A673 (cell line): ENCODE results near the gene PREX1. TPM values are rescaled to one million over a fixed set of nuclear protein-coding genes. Genes with fewer than 3 reads are reported as not detected.

Experiments used
- BruUV-seq: library from RNA; stranded (reverse); fragments of 400-500 nt; replicated peaks from 2 replicates; lab custom pipeline; 2021; lab: Mats Ljungman, UMichigan
- CTCF ChIA-PET: fragments of 300-600 bp; sonication (Branson Sonifier 250); formaldehyde crosslinking; loops from one replicate; lab custom pipeline; 2022; ENCODE audit warnings: antibody characterized with exemption; lab: Charles Lee
- POLR2A ChIA-PET: fragments of 300-600 bp; sonication (Branson Sonifier 250); formaldehyde crosslinking; loops from one replicate; lab custom pipeline; 2022; ENCODE audit warnings: antibody characterized with exemption; ENCODE audit not compliant: low non-redundant PET; lab: Charles Lee
- DNase-seq: peaks from one replicate; pipeline ENCODE4 v3.0.0-alpha.2; 2015; ENCODE audit warnings: low spot score
- H3K27ac ChIP-seq: fragments of 200-600 bp; sonication (generic); 2 replicates; pipeline ENCODE4 v1.5.1; 2016; ENCODE audit warnings: mixed run types, low read depth, mild to moderate bottlenecking, mixed read lengths, antibody characterized with exemption, low read length; ENCODE audit not compliant: poor library complexity, severe bottlenecking
- H3K27me3 ChIP-seq: fragments of 200-600 bp; sonication (generic); replicated peaks from 2 replicates; pipeline ENCODE4 v1.6.1; 2017; ENCODE audit warnings: mixed run types, low read depth, mild to moderate bottlenecking, mixed read lengths, antibody characterized with exemption, low read length; ENCODE audit not compliant: insufficient read depth, poor library complexity
- H3K36me3 ChIP-seq: fragments of 200-600 bp; sonication (generic); 2 replicates; pipeline ENCODE4 v1.6.1; 2016; ENCODE audit warnings: mixed run types, mild to moderate bottlenecking, mixed read lengths, antibody characterized with exemption, low read length; ENCODE audit not compliant: insufficient read depth, poor library complexity, severe bottlenecking
- H3K4me1 ChIP-seq: fragments of 200-600 bp; sonication (generic); 2 replicates; pipeline ENCODE4 v1.6.1; 2017; ENCODE audit warnings: mixed run types, mild to moderate bottlenecking, mixed read lengths, antibody characterized with exemption, low read length; ENCODE audit not compliant: insufficient read depth, poor library complexity, severe bottlenecking
- H3K4me3 ChIP-seq: fragments of 200-600 bp; sonication (generic); 2 replicates; pipeline ENCODE4 v1.5.1; 2016; ENCODE audit warnings: low read depth, mixed run types, mild to moderate bottlenecking, mixed read lengths, low read length; ENCODE audit not compliant: poor library complexity, severe bottlenecking
- H3K9me3 ChIP-seq: fragments of 200-600 bp; sonication (generic); 2 replicates; pipeline ENCODE4 v1.6.1; 2016; ENCODE audit warnings: mixed run types, low read depth, mild to moderate bottlenecking, mixed read lengths, antibody characterized with exemption, low read length; ENCODE audit not compliant: poor library complexity, severe bottlenecking
- CTCF ChIP-seq: fragments of 300-800, 200-600 bp; sonication (generic); conservative IDR thresholded peaks from 2 replicates; pipeline ENCODE4 v1.5.1; 2017; ENCODE audit warnings: low read depth, mild to moderate bottlenecking, antibody characterized with exemption, low read length, moderate library complexity, mixed read lengths
- EZH2 ChIP-seq: fragments of 200-600 bp; sonication (generic); IDR thresholded peaks from 2 replicates; pipeline ENCODE4 v1.6.1; 2017; ENCODE audit warnings: borderline replicate concordance, low read depth, mild to moderate bottlenecking, mixed read lengths, antibody characterized with exemption, low read length; ENCODE audit not compliant: poor library complexity, severe bottlenecking
- intact Hi-C: fragments of 100-400 bp; cut with micrococcal nuclease; formaldehyde crosslinking; loops from one replicate; pipeline ENCODE4 v1.10.0; 2022; ENCODE audit not compliant: unreplicated experiment
- total RNA-seq: library from RNA; stranded (reverse); gene quantifications from 2 replicates; pipeline ENCODE4 v1.2.3, GENCODE V29; 2021

The PREX1 gene
- total RNA-seq, 1 experiment from 2014 or later = 145 TPM

GRCh38 chr20:48738399-48739304 lies 89.1 kb downstream of the PREX1 start:
- Histone ChIP-seq H3K4me1 (no peaks in the 10 kb centered on the region), H3K36me3 (peaks cover 93% of the 10 kb centered on the region), H3K27ac (no peak overlapping the region), H3K27me3 (no peaks in the 10 kb centered on the region), H3K4me3 (no peak overlapping the region), H3K9me3 (no peaks in the 10 kb centered on the region)
- ChIA-PET POLR2A (no interaction called here), CTCF (no interaction called here)
- no peak for DNase-seq
- intact Hi-C loops = no loop called here
- no peak for TF ChIP-seq CTCF
- TF ChIP-seq EZH2 = no peak
- no TSS peak for BruUV-seq

- H3K4me1 ChIP-seq = no peaks in the 10 kb centered on the region
- no peaks in the 10 kb centered on the region for H3K27me3 ChIP-seq
- no peak overlapping the region for H3K27ac ChIP-seq
- no peak for TF ChIP-seq CTCF
- POLR2A ChIA-PET = no interaction called here
- intact Hi-C loops = no loop called here
- peaks cover 93% of the 10 kb centered on the region for H3K36me3 ChIP-seq
- H3K4me3 ChIP-seq = no peak overlapping the region
- no peaks in the 10 kb centered on the region for H3K9me3 ChIP-seq
- BruUV-seq = no TSS peak
- CTCF ChIA-PET = interaction anchor here (0.6 kb wide), 1 partner anchor 125 kb away, joined by 3 read pairs; no protein-coding TSS in a partner anchor
- DNase-seq = no peak
Observed at GRCh38 chr20:48738094-48738398, 89.8 kb downstream of the PREX1 start.

GRCh38 chr20:48737434-48738093 lies 90.2 kb downstream of the PREX1 start:
- Histone ChIP-seq H3K4me3 (no peak overlapping the region), H3K36me3 (peaks cover 93% of the 10 kb centered on the region), H3K4me1 (no peaks in the 10 kb centered on the region), H3K27me3 (no peaks in the 10 kb centered on the region), H3K27ac (no peak overlapping the region), H3K9me3 (no peaks in the 10 kb centered on the region)
- ChIA-PET POLR2A (no interaction called here), CTCF (interaction anchor here (0.6 to 0.8 kb wide), 3 partner anchors 13 to 796 kb away, joined by 3 to 5 read pairs (median 3); no protein-coding TSS in a partner anchor)
- no peak for TF ChIP-seq EZH2
- no peak for TF ChIP-seq CTCF
- no peak for DNase-seq
- intact Hi-C loops = no loop called here
- BruUV-seq = no TSS peak
